ENCODE measurements around the gene UGT1A5.
"Not testable (repeated sequence)": the region's sequence is repeated elsewhere in the genome, so short reads cannot be mapped to it uniquely, and the experiment has no call there.

Gene UGT1A5

DNA sequence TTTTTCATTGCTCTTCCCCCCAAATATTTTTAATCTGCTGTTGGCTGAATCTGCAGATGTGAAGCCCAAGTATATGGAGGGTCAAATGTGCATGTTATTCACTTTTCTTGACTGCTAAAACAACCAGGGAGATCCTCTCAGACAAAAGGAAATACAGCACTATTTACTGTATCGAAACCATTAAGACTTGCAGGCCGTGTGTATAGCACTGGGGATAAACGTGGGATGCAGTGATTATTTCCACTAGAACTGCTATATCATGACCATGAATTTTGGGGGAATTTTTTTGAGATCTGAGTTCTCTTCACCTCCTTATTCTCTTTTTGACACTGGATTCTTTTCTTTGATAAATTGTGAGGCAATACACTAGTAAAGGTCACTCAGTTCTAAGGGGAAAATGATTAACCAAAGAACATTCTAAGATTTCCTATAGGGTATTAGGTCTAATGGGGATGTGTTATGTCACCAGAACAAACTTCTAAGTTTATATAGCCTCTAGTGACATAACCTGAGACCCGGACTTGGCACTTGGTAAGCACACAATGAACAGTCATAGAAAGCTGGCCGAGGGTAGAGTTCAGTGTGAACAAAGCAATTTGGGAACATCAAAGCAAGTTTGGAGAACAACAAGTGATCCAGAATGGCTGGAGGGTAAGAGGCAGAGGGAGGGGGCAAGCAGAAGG, 32.5 kb downstream of the UGT1A5 start:
- no peaks in the 10 kb centered on the region for H3K27me3 ChIP-seq (ENCODE audit: insufficient read depth, low read depth, severe bottlenecking)
- H3K36me3 ChIP-seq = no peaks in the 10 kb centered on the region
- TF ChIP-seq, protein P1, sequence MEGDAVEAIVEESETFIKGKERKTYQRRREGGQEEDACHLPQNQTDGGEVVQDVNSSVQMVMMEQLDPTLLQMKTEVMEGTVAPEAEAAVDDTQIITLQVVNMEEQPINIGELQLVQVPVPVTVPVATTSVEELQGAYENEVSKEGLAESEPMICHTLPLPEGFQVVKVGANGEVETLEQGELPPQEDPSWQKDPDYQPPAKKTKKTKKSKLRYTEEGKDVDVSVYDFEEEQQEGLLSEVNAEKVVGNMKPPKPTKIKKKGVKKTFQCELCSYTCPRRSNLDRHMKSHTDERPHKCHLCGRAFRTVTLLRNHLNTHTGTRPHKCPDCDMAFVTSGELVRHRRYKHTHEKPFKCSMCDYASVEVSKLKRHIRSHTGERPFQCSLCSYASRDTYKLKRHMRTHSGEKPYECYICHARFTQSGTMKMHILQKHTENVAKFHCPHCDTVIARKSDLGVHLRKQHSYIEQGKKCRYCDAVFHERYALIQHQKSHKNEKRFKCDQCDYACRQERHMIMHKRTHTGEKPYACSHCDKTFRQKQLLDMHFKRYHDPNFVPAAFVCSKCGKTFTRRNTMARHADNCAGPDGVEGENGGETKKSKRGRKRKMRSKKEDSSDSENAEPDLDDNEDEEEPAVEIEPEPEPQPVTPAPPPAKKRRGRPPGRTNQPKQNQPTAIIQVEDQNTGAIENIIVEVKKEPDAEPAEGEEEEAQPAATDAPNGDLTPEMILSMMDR (IDR thresholded peaks at IDR 0.05; ENCODE audit: low read depth, low read length) = no peak
- H3K4me3 ChIP-seq (ENCODE audit: low read depth, low read length) = no peak overlapping the region
- no peak overlapping the region for H3K27ac ChIP-seq
- no peak for DNase-seq
- H3K9me3 ChIP-seq (ENCODE audit: severe bottlenecking) = peaks cover 4% of the 10 kb centered on the region

DNA sequence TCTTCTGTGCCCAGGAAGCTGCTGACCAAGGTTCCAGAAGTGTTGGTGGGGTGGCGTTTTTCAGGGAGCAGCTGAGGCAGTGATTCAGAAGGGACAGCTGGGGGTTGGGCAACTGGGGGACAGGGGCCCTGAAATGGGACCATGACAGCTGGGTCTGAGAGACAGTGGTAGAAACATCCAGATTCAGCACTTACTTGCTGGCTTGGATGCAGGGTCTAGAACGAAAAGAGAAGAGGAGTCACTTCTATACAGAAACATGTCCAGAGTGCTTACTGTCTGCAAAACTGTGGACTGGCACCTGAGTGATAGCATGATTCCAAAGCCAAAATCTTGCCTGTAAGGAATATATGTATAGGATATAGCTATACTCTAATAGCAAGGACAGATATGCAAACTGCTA, 33.1 kb downstream of the UGT1A5 start:
- not testable (repeated sequence) for H3K27ac ChIP-seq; DNase-seq; H3K27me3 ChIP-seq (ENCODE audit: insufficient read depth, low read depth, severe bottlenecking); H3K4me3 ChIP-seq (ENCODE audit: low read depth, low read length); H3K36me3 ChIP-seq
- peaks cover 11% of the 10 kb centered on the region for H3K9me3 ChIP-seq (ENCODE audit: severe bottlenecking)

DNA sequence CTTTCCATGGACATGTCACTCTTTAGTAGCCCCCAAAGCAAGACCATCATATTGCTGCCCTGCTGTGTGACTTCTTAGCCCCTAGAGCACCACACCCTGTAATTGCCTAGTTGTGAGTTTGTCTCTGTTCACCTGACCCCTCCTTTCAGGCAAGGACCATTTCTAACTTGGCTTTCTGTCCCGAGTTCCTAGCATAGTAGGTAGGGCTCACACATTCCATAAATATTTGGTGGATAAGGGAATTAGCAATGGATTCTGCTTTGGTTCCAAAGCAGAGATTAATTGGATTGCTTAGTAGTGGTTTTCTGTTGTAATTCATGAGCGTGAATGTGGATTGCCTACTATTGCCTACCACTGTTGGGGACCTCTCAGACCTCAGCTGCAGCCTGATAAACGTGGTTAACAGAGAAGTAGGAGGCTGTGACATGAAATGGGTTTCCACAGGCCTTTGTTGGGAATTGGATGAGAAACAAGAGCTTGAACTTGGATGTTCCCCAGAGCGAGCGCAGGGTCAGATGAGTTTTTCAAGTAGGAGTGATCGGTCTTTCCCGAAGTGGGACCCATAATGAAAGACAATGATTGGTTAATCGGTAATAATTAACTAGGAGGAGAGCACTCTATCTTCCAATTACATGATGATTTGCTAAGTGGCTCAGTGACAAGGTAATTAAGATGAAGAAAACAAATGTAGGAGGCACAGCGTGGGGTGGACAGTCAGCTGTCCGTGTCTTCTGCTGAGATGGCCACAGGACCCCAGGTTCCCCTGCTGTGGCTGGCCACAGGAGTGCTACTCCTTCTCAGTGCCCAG, 34.0 kb downstream of the UGT1A5 start:
- no peak overlapping the region for H3K4me3 ChIP-seq (ENCODE audit: low read depth, low read length)
- H3K27me3 ChIP-seq (ENCODE audit: insufficient read depth, low read depth, severe bottlenecking) = no peaks in the 10 kb centered on the region
- no peaks in the 10 kb centered on the region for H3K36me3 ChIP-seq
- peaks cover 19% of the 10 kb centered on the region for H3K9me3 ChIP-seq (ENCODE audit: severe bottlenecking)
- no peak for DNase-seq
- no peak overlapping the region for H3K27ac ChIP-seq
- TF ChIP-seq, protein P1 (IDR thresholded peaks at IDR 0.05; ENCODE audit: low read depth, low read length) = no peak

DNA sequence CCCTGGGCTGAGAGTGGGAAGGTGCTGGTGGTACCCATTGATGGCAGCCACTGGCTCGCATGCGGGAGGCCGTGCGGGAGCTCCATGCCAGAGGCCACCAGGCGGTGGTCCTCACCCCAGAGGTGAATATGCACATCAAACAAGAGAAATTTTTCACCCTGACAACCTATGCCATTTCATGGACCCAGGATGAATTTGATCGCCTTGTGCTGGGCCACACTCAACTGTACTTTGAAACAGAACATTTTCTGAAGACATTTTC, 34.5 kb downstream of the UGT1A5 start:
- no peaks in the 10 kb centered on the region for H3K27me3 ChIP-seq (ENCODE audit: insufficient read depth, low read depth, severe bottlenecking)
- H3K27ac ChIP-seq = no peak overlapping the region
- H3K36me3 ChIP-seq = no peaks in the 10 kb centered on the region
- no peak for DNase-seq
- TF ChIP-seq, protein P1 (IDR thresholded peaks at IDR 0.05; ENCODE audit: low read depth, low read length) = no peak
- no peak overlapping the region for H3K4me3 ChIP-seq (ENCODE audit: low read depth, low read length)
- peaks cover 23% of the 10 kb centered on the region for H3K9me3 ChIP-seq (ENCODE audit: severe bottlenecking)

DNA sequence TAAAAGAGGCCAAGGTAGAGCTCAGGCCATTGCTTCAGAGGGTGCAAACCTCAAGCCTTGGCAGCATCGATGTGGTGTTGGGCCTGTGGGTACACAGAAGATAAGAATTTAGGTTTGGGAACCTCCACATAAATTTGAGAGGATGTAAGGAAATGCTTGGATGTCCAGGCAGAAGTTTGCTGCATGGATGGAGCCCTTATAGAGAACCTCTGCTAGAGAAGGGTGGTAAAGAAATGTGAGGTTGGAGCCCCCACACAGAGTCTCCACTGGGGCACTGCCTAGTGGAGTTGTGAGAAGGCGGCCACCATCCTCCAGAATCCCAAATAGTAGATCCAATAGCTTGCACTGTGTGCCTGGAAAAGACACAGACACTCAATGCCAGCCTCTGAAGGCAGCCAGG, 38.0 kb downstream of the UGT1A5 start:
- not testable (repeated sequence) for H3K27me3 ChIP-seq (ENCODE audit: insufficient read depth, low read depth, severe bottlenecking); H3K4me3 ChIP-seq (ENCODE audit: low read depth, low read length); H3K36me3 ChIP-seq; H3K27ac ChIP-seq; DNase-seq
- peaks cover 26% of the 10 kb centered on the region for H3K9me3 ChIP-seq (ENCODE audit: severe bottlenecking)

DNA sequence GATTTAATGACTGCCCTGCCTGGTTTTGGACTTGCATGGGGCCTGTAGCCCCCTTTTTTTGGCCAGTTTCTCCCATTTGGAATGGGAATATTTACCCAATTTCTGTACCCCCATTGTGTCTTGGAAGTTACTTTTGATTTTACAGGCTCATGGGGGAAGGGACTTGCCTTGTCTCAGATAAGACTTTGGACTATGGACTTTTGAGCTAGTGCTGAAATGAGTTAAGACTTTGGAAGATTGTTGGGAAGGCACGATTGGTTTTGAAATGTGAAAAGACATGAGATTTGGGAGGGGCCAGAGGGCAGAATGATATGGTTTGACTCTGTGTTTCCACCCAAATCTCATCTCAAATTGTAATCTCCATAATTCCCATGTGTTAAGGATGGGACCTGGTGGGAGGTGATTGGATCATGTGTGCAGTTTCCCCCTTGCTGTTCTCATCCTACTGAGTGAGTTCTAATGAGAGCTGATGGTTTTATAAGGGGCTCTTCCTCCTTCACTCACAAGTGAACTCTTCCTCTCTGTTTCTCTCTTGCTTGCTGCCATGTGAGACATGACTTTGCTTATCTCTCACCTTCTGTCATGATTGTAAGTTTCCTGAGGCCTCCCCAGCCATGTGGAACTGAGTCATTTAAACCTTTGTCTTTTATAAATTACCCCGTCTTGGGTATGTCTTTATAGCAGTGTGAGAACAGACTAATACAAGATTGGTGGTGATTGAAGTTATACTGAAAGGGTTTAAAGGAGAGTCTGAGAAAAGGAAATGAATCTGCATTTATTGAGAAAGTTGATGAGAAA, 38.7 kb downstream of the UGT1A5 start:
- not testable (repeated sequence) for H3K27ac ChIP-seq; DNase-seq; H3K4me3 ChIP-seq (ENCODE audit: low read depth, low read length); H3K36me3 ChIP-seq; H3K27me3 ChIP-seq (ENCODE audit: insufficient read depth, low read depth, severe bottlenecking)
- H3K9me3 ChIP-seq (ENCODE audit: severe bottlenecking) = peaks cover 26% of the 10 kb centered on the region

DNA sequence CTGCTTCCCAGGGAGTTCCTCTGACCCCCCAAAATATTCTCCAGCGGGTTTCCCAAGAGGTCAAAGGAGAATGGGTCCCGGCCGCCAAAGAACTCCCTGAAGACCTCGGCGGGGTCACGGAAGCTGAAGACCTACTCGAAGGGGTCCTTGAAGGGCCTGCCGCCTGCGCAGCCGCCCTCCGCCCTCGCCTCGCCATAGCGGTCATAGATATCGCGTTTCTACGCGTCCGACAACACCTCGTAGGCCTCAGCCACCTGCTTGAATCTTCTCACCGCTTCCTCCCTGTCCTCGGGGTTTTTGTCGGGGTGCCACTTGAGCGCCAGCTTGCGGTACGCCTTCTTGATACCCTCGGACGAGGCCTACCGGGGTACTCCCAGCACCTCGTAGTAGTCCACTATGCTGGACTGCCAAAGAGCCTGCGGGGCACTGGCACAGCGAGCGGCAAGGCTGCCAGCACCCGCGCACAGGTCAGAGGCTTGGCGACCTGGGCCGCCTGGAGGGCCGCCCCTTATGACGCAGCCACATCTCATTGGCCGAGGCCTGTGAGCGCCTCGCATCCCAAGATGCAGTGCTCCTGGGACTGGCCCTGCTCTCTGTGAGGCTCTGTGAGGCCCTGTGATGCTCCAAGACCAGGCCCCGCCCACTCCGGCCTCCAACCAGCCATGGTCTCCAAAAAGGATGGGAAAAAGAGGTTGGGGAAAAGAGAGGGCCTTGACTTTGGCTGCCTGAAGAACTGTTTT, 42.3 kb downstream of the UGT1A5 start:
- Histone ChIP-seq H3K9me3 (ENCODE audit: severe bottlenecking) (peaks cover 23% of the 10 kb centered on the region), H3K27me3 (ENCODE audit: insufficient read depth, low read depth, severe bottlenecking) (no peaks in the 10 kb centered on the region), H3K4me3 (ENCODE audit: low read depth, low read length) (no peak overlapping the region), H3K36me3 (no peaks in the 10 kb centered on the region), H3K27ac (no peak overlapping the region)
- no peak for DNase-seq
- TF ChIP-seq, protein P1 (IDR thresholded peaks at IDR 0.05; ENCODE audit: low read depth, low read length) = no peak

Data from WERI-Rb-1 (cell line).